ENCODE results near the gene LRRC28.
A peak's percentile ranks its signal among the peaks of the same experiment; 100 is the strongest.

Gene LRRC28

DNA sequence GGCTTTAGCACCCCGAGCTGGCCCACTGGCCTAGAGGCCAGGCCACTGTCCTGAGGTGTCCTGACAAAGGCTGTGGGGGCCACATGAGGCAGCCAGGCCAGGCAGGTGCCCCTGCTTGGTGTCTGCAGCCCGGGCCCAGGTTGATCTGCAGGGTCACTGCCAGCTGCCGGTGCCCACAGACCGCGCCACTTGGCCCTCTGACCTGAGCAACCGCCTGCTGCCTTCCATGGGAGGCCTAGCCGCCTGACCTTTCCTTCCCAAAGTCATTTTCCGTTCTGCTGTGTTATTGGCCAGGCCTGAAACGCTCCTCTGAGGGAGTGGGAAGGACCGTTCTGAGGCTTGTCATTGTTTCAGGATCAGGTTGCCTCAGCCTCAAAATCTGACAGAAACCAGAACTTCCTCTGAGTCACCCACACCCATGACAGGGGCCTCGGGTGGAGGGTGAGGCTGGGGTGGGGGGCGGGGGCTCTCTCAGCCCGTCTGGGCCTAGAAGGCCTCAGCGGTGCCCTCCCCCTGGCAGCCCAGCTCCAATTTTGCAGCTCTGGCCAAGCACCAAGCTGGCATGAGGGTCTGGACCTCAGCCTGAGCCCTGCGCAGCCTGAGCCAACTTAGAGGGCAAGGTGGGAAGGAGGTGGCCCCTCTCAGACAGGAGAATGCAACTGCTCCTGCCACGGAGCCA is 173.8 kb downstream of the LRRC28 start:
- DNase-seq, result peak; percentile 58

DNA sequence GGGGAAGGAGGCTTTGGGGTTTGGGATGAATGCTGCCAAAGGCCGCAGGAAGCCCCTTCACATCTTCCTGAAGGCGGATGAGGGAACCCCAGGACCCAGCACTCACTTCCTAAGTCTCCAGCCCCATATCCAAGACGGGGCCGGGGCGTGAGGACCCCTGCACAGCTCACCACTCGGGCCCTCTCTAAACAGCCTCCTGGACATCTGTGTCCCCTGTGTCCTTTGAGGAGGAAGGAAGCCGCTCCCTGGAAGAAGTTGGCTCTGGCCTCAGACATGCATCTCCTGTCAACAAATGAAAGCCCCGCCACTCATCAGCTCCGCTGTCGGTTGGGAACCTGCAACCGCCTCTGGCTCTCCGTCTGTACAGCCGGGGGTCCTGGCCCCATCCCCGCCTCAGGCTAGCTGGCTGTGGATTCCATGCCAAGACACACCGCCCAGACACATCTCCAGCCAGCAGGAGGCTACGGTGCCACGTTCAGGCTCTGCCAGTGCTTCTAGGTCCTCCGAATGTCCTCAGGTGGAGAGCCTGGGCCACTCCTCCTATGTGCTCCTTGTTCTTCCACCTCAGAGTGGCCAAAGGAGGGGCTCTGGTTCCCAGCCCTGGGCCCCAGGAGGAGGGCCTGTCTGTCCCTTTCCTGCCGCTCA is 174.5 kb downstream of the LRRC28 start:
- DNase-seq, result no peak

- DNase-seq, result no peak
Measured at GRCh38 chr15:99426431-99427105, 175.3 kb downstream of the LRRC28 start.

- DNase-seq, result no peak
Measured at GRCh38 chr15:99427210-99427609, 175.9 kb downstream of the LRRC28 start.

DNA sequence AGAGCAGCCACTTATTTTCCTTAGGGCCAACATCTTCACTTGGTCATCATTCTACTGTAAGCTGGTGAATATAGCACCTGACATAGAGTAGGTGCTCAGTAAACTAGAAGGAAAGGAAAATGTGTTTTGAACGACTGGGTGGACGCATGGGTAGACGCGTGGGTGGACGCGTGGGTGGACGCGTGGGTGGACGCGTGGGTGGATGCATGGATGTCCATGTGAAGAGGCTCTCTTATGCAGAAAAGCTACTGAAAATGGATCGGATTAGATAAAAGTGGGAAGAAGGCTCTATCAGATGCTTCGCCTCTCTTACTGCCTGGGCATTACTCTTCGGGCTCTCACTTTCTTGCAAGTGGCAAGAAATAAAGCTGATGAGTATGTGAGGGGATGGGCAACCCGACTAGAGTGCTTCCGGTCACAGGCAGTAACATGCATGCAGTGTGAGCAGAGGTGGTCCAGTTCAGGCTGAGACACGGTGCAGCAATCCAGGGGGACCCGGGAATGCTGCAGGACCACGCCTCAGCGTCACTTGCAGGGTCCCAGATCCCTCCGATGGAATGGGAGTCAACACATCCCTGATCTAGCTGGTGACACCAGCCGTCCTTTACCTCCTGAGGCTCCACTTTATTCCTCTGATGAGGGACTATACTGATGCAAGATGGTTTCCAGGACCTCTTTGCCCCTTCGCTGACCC is 176.5 kb downstream of the LRRC28 start:
- DNase-seq, result no peak

- DNase-seq, result no peak
Measured at GRCh38 chr15:99429681-99430081, 178.4 kb downstream of the LRRC28 start.

DNA sequence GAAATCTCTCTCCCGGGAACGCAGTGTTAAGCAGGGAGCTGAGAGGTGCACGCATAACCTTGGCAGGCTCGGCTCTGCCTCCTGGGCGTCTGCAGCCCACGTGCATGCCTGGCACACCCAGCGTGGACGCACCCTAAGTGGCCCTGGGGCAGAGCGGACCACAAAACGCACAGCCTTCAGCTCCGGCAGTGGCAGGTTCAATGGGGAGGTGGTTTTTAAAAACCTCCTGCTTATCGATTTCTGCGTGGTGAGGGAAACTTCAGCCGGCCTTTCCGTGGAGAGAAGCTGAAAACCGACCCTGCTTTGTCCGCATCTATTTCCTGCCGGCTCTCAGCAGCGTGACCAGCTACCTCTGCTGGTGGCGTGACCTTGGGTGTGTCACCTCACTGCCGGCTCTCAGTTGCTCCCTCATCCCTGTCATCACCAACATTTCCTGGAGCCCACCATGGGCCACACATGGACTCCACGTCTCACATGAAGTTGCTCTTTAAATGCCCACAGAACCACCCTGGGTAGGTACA is 179.7 kb downstream of the LRRC28 start:
- DNase-seq, result no peak

DNA sequence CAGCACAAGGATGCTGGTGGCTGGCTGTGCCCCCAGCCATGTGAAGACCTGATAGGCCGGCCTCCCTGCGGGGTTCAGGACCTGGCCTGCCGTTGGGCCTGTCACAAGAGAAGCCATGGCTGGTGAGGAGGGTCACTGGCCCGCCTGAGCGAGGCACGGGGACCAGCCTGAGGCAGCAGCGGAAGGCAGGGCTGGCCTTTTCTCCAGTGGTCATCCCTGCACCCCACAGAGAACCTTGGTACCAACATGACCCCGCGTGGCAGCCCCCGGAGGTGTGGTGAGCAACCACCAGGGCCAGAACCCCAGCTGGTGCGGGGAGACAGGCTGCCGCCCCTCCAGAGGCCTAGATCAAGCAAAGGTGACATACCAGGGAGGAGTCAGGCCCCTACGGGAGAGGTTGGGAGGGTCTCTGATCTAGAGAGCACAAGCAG is 180.4 kb downstream of the LRRC28 start:
- no peak for DNase-seq

DNA sequence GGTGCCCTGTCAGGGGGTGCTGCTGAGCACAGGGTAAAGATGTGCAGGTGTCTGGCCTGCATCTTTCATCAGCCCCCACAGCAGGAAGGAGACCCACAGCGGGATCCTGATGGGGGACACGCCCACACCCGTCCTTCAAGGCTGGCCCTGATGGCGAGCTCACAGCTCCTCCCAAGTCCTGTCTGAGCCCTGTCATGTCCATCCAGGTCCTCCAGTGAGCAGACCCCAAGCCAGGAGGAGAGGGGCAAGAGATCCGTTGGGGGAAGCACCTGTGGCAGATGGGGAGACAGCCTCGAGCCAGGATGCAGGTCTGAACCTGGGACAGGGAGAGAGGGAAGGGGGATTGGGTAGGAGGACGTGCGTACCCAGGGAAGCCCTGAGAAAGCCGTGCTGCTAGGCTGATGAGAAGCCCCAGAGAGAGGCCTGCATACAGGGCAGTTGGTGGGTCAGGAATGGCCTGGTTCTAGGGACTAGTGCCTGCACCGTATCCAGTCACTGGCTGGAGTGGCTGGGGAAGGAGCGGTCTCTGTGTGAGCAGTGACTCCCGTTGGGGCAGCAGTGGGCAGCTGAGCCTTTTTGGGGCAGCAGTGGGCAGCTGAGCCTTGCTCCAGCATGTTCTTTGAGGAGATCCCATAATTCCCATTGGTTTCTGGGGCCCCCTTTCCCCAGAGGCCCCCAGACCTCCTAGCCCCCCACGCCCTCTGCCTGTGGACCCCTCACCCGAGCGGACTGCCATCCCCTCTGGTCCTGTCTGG is 181.2 kb downstream of the LRRC28 start:
- no peak for DNase-seq

GRCh38 chr15:99433026-99433756 is 181.9 kb downstream of the LRRC28 start:
- DNase-seq, result no peak

GRCh38 chr15:99433757-99434450 is 182.6 kb downstream of the LRRC28 start:
- no peak for DNase-seq

- no peak for DNase-seq
Measured at GRCh38 chr15:99434506-99435112, 183.3 kb downstream of the LRRC28 start.

GRCh38 chr15:99435113-99435695 is 183.9 kb downstream of the LRRC28 start:
- no peak for DNase-seq

- no peak for DNase-seq
Measured at GRCh38 chr15:99435877-99436541, 184.7 kb downstream of the LRRC28 start.

- no peak for DNase-seq
Measured at GRCh38 chr15:99436542-99437314, 185.4 kb downstream of the LRRC28 start.

- DNase-seq, result no peak
Measured at GRCh38 chr15:99437315-99438223, 186.3 kb downstream of the LRRC28 start.

DNA sequence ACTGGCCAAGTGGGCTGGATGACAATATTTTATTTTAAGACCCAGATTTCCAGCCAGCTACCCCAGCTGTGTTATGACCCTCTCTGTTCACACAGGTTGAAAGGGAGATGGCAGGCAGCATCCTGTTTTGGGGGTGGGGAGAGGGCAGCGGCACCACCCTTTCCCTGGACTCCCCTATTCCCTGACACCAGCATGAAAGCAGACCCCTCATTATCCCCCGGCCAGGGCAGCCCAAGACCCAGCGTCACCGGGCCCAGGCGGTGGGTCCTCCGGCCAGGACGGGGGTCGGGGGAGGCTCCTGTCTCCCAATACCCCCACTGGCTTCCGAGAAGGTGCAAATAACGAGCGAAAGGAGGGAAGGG is 186.9 kb downstream of the LRRC28 start:
- DNase-seq, result no peak

All from EL (cell line).